DLD1 (cell line): ENCODE results near the gene OR1F1.
"Not testable (repeated sequence)": the region's sequence is repeated elsewhere in the genome, so short reads cannot be mapped to it uniquely, and the experiment has no call there.

Experiments used
- in situ Hi-C: cut with HindIII; loops from 2 replicates; pipeline ENCODE4 v1.10.0; 2017; ENCODE audit warnings: low sequenced_read_pairs

OR1F1 gene

GRCh38 chr16:3150346-3151218 is 37.4 kb upstream of the OR1F1 start:
- in situ Hi-C loops, result no loop called here

- in situ Hi-C loops, result no loop called here
Measured at GRCh38 chr16:3152027-3152276, 36.1 kb upstream of the OR1F1 start.

GRCh38 chr16:3152277-3152990 is 35.6 kb upstream of the OR1F1 start:
- in situ Hi-C loops, result no loop called here

DNA sequence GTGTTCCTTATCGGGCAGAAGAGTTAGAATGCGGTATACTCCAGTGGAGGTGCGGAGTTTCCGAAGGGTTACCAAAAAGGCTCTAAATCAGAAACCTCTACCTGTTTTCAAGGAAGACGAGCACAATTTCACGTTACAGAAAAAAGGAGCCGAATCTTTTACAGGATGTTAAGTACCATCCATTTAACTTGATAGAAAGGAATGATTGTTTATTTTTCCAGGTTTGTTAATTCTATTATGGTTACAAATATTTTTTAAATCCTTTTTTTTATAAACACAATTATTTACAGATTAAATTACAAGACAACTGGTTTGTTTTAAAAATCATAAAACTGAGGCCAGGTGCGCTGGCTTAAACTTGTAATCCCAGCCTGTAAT is 35.0 kb upstream of the OR1F1 start:
- in situ Hi-C loops, result no loop called here

DNA sequence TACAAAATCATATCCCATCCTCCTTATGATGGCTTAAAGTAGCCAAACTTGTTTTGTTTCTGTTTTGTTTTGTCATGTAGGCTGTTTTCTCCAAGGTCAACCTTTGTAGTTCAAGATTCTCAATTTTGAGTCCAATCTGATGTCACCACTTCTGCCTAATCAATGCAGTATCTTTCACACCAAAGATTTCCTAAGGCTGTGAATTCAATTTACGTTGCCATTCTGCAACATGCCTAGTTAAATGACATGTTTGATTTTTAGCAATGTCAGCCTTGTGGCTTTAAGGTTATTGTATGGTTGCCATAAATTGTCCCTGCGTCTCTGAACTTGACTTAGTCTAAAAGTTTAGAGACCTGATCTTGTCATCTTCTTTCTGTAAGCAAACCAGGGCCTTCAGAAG is 32.8 kb upstream of the OR1F1 start:
- in situ Hi-C loops, result no loop called here

DNA sequence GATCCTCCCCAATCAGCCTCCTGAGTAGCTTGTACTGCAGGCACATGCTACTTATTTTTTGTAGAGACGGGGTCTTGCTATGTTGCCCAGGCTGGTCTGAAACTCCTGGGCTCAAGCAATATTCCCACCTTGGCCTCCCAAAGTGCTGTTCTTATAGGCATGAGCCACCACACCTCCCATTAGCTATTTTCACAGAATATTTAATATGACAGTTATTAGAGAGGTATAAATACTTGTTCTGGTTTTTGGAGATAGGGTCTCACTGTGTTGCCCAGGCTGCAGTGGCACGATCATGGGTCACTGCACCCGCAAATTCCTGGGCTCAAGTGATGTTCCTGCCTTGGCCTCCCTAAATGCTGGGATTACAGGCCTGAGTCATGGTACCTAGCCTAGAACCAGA is 32.0 kb upstream of the OR1F1 start:
- in situ Hi-C loops, result no loop called here

- in situ Hi-C loops, result no loop called here
Measured at GRCh38 chr16:3157229-3158025, 30.6 kb upstream of the OR1F1 start.

- in situ Hi-C loops, result no loop called here
Measured at GRCh38 chr16:3158026-3158509, 29.9 kb upstream of the OR1F1 start.

- in situ Hi-C loops, result no loop called here
Measured at GRCh38 chr16:3158510-3159314, 29.3 kb upstream of the OR1F1 start.

GRCh38 chr16:3161235-3162018 is 26.6 kb upstream of the OR1F1 start:
- in situ Hi-C loops, result no loop called here

GRCh38 chr16:3164121-3164991 is 23.6 kb upstream of the OR1F1 start:
- in situ Hi-C loops, result no loop called here

DNA sequence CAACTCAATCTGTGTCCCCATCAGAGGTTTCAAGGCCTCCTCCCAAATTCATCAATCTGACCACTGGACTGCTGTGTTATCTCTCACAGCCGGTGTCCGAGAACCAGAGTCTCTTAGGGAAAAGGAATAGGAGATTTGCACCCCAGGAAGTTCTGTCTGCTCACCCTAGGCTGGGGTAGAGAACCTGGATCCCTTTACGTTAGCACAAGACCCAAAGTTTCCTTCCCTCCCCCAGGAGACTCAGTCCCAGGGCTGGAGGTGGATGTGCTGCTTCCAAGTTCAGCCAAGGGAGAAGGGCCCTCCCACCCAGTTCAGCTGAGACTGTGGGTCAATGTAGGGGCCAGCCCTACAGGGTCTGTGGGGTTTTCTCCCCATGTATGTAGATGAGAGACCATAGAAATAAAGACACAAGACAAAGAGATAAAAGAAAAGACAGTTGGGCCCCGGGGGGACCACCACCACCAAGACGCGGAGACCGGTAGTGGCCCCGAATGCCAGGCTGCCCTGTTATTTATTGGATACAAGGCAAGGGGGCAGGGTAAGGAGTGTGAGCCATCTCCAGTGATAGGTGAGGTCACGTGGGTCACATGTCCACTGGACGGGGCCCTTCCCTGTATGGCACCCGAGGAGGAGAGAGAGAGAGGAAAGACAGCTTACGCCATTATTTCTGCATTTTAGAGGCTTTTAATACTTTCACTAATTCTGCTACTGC is 22.7 kb upstream of the OR1F1 start:
- in situ Hi-C loops, result no loop called here

DNA sequence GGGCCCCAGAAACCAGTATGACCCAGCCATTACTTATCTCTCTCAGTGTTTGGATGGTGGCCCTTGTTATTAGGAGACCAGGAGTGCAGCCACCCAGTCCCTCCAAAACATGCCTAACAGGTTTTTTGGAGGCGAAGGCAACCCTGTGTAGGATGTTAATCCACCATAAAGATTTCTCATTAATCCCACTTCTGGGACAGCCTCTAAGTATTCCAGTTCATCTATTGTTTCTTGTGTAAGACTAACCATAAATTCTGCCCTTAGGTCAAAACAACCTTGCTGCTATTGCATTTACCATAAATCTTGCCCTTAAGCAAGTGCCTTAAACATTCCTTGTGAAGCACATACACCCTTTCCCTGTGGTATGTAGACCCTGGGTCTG is 21.5 kb upstream of the OR1F1 start:
- in situ Hi-C loops, result no loop called here

GRCh38 chr16:3168729-3169128 is 19.3 kb upstream of the OR1F1 start:
- in situ Hi-C loops, result not testable (repeated sequence)

- in situ Hi-C loops, result no loop called here
Measured at GRCh38 chr16:3170440-3171180, 17.4 kb upstream of the OR1F1 start.

GRCh38 chr16:3171181-3171854 is 16.7 kb upstream of the OR1F1 start:
- in situ Hi-C loops, result no loop called here

DNA sequence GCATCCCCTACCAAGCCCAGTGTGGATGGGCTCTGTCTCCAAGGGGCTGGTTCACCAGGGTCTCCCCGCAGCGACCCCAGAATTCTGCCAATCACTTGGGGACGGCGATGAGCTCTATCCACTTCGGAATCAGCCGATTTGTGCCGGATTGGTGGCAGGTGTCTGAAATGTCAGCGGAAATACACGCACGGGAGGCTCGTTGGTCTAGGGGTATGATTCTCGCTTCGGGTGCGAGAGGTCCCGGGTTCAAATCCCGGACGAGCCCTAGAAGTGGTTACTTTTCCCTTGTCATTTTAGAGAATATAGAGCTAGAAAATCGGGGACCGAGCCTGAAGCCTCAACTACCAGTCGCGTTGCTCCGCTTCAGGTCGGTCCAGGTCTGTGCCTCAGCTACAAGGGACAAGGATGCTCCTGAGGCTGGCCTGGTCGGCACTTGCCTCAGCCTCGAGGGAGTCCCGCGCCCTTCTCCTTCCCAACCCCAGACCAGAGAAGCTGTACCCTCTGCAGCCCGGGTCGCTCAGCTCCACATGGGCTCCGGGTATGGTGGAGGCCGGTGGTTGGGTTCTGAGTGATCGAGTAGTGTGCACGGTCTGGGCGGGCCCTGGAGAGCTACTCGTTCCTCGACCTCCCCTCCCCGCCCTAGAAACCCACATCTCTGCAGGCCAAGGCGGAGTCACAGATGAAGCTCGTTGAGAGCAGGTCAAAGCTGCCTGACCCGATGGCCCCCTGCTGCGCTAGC is 16.0 kb upstream of the OR1F1 start:
- in situ Hi-C loops, result no loop called here
